ENCODE results near the gene CITED4.

CITED4 gene

GRCh38 chr1:40887652-40888051 is 25.5 kb upstream of the CITED4 start:
- Histone ChIP-seq H3F3A (ENCODE audit: low read depth) (no peaks in the 10 kb centered on the region), H3K4me3 (ENCODE audit: low read length, poor library complexity, severe bottlenecking) (no peak overlapping the region), H3K36me3 (ENCODE audit: insufficient read depth, low read length) (no peaks in the 10 kb centered on the region), H3K4me1 (ENCODE audit: insufficient read depth, low read length, poor library complexity, severe bottlenecking) (no peaks in the 10 kb centered on the region), H2AFZ (ENCODE audit: low read length) (no peak overlapping the region), H3K9me2 (replicated peaks; ENCODE audit: low read depth, low read length) (no peaks in the 10 kb centered on the region), H3K79me2 (ENCODE audit: insufficient read depth, low read length) (no peaks in the 10 kb centered on the region), H3K9me3 (ENCODE audit: insufficient read depth, low read depth, low read length) (no peaks in the 10 kb centered on the region), H3K27me3 (ENCODE audit: insufficient read depth, low read length, poor library complexity, severe bottlenecking) (no peaks in the 10 kb centered on the region), H3K9ac (ENCODE audit: low read depth, low read length, poor library complexity, severe bottlenecking) (no peak overlapping the region), H4K20me1 (ENCODE audit: insufficient read depth, low read length, poor library complexity, severe bottlenecking) (no peaks in the 10 kb centered on the region), H3K4me2 (ENCODE audit: low read depth, low read length, poor library complexity, severe bottlenecking) (no peak overlapping the region)
- TF ChIP-seq EZH2phosphoT487 (IDR thresholded peaks at IDR 0.05; ENCODE audit: borderline replicate concordance): no peak
- TF ChIP-seq CTCF (conservative IDR thresholded peaks at IDR 0.05; ENCODE audit: low read length): no peak

GRCh38 chr1:40887012-40887378 is 24.8 kb upstream of the CITED4 start:
- no peaks in the 10 kb centered on the region for H3K79me2 ChIP-seq (ENCODE audit: insufficient read depth, low read length)
- no peaks in the 10 kb centered on the region for H3K9me2 ChIP-seq (replicated peaks; ENCODE audit: low read depth, low read length)
- no peak overlapping the region for H3K4me2 ChIP-seq (ENCODE audit: low read depth, low read length, poor library complexity, severe bottlenecking)
- H4K20me1 ChIP-seq (ENCODE audit: insufficient read depth, low read length, poor library complexity, severe bottlenecking): no peaks in the 10 kb centered on the region
- no peaks in the 10 kb centered on the region for H3K36me3 ChIP-seq (ENCODE audit: insufficient read depth, low read length)
- no peaks in the 10 kb centered on the region for H3K27me3 ChIP-seq (ENCODE audit: insufficient read depth, low read length, poor library complexity, severe bottlenecking)
- no peak overlapping the region; the same call in 1 of the 2 replicates for H2AFZ ChIP-seq (ENCODE audit: low read length)
- H3K9ac ChIP-seq (ENCODE audit: low read depth, low read length, poor library complexity, severe bottlenecking): no peak overlapping the region
- H3K4me3 ChIP-seq (ENCODE audit: low read length, poor library complexity, severe bottlenecking): no peak overlapping the region
- no peaks in the 10 kb centered on the region for H3K9me3 ChIP-seq (ENCODE audit: insufficient read depth, low read depth, low read length)
- H3F3A ChIP-seq (ENCODE audit: low read depth): no peaks in the 10 kb centered on the region
- no peaks in the 10 kb centered on the region for H3K4me1 ChIP-seq (ENCODE audit: insufficient read depth, low read length, poor library complexity, severe bottlenecking)
- TF ChIP-seq CTCF (conservative IDR thresholded peaks at IDR 0.05; ENCODE audit: low read length) (no peak), EZH2phosphoT487 (IDR thresholded peaks at IDR 0.05; ENCODE audit: borderline replicate concordance) (no peak)

- no peaks in the 10 kb centered on the region for H4K20me1 ChIP-seq (ENCODE audit: insufficient read depth, low read length, poor library complexity, severe bottlenecking)
- H3K4me1 ChIP-seq (ENCODE audit: insufficient read depth, low read length, poor library complexity, severe bottlenecking): no peaks in the 10 kb centered on the region
- no peaks in the 10 kb centered on the region for H3K9me3 ChIP-seq (ENCODE audit: insufficient read depth, low read depth, low read length)
- H3K36me3 ChIP-seq (ENCODE audit: insufficient read depth, low read length): no peaks in the 10 kb centered on the region
- H3K9me2 ChIP-seq (replicated peaks; ENCODE audit: low read depth, low read length): no peaks in the 10 kb centered on the region
- H3K27me3 ChIP-seq (ENCODE audit: insufficient read depth, low read length, poor library complexity, severe bottlenecking): no peaks in the 10 kb centered on the region
- H3K4me2 ChIP-seq (ENCODE audit: low read depth, low read length, poor library complexity, severe bottlenecking): no peak overlapping the region
- TF ChIP-seq EZH2phosphoT487 (IDR thresholded peaks at IDR 0.05; ENCODE audit: borderline replicate concordance): no peak
- no peak for TF ChIP-seq CTCF (conservative IDR thresholded peaks at IDR 0.05; ENCODE audit: low read length)
- no peak overlapping the region for H3K4me3 ChIP-seq (ENCODE audit: low read length, poor library complexity, severe bottlenecking)
- no peak overlapping the region; the same call in 1 of the 2 replicates for H2AFZ ChIP-seq (ENCODE audit: low read length)
- H3K9ac ChIP-seq (ENCODE audit: low read depth, low read length, poor library complexity, severe bottlenecking): no peak overlapping the region
- H3K79me2 ChIP-seq (ENCODE audit: insufficient read depth, low read length): no peaks in the 10 kb centered on the region
- no peaks in the 10 kb centered on the region for H3F3A ChIP-seq (ENCODE audit: low read depth)
These were observed 24.3 kb upstream of the CITED4 start for GRCh38 chr1:40886318-40887011.

All from Loucy (cell line).